Measurements from ENCODE around the gene MDN1.
A peak's percentile ranks its signal among the peaks of the same experiment; 100 is the strongest.

DNA sequence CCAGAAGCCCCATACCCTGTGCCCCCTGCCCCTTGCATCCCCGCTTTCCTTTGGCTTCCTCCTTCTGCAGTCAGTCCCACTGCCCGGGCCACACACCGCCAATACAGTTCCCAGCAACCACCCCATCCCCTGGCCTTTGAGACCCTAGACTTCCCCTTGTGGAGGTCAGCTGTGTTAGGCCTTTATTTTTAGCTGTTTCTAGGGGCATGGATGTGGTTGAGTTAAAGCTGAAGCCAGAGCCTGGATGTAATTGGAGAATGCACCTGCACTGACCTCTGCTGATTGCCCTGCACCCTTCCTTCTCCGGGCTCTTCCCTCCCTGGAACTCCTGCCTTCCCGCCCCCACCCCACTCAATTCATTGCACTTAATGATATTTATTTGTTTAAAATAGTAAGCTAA is 214.9 kb downstream of the MDN1 start:
- TF ChIP-seq CTCF (IDR thresholded peaks at IDR 0.05; ENCODE audit: control extremely low read depth in 1 of 3, insufficient read depth in 1 of 3, low read depth in 1 of 3, low read length in 3 of 3) (peak; percentile 23 to 39 (median 29)), ZNF274 (IDR thresholded peaks at IDR 0.05; ENCODE audit: borderline replicate concordance, extremely low read depth, low read length) (no peak), POLR2A (IDR thresholded peaks at IDR 0.05; ENCODE audit: control extremely low read depth in 1 of 2, low read depth in 2 of 2, low read length in 2 of 2) (no peak), HDAC6 (IDR thresholded peaks at IDR 0.05; ENCODE audit: low read depth, low read length) (no peak), JUND (IDR thresholded peaks at IDR 0.05; ENCODE audit: low read length) (no peak), EP300 (IDR thresholded peaks at IDR 0.05; ENCODE audit: borderline replicate concordance in 1 of 2, low read depth in 2 of 2, low read length in 2 of 2) (no peak), CREB1 (IDR thresholded peaks at IDR 0.05) (no peak), SP2 (IDR thresholded peaks at IDR 0.05; ENCODE audit: low read length) (no peak), BACH1 (IDR thresholded peaks at IDR 0.05; ENCODE audit: low read length) (no peak), EZH2 (IDR thresholded peaks at IDR 0.05; ENCODE audit: low read depth, low read length, severe bottlenecking) (no peak), HDAC2 (IDR thresholded peaks at IDR 0.05; ENCODE audit: borderline replicate concordance in 1 of 2, low read depth in 2 of 2, low read length in 2 of 2) (no peak)
- TF ChIP-seq, protein P1, sequence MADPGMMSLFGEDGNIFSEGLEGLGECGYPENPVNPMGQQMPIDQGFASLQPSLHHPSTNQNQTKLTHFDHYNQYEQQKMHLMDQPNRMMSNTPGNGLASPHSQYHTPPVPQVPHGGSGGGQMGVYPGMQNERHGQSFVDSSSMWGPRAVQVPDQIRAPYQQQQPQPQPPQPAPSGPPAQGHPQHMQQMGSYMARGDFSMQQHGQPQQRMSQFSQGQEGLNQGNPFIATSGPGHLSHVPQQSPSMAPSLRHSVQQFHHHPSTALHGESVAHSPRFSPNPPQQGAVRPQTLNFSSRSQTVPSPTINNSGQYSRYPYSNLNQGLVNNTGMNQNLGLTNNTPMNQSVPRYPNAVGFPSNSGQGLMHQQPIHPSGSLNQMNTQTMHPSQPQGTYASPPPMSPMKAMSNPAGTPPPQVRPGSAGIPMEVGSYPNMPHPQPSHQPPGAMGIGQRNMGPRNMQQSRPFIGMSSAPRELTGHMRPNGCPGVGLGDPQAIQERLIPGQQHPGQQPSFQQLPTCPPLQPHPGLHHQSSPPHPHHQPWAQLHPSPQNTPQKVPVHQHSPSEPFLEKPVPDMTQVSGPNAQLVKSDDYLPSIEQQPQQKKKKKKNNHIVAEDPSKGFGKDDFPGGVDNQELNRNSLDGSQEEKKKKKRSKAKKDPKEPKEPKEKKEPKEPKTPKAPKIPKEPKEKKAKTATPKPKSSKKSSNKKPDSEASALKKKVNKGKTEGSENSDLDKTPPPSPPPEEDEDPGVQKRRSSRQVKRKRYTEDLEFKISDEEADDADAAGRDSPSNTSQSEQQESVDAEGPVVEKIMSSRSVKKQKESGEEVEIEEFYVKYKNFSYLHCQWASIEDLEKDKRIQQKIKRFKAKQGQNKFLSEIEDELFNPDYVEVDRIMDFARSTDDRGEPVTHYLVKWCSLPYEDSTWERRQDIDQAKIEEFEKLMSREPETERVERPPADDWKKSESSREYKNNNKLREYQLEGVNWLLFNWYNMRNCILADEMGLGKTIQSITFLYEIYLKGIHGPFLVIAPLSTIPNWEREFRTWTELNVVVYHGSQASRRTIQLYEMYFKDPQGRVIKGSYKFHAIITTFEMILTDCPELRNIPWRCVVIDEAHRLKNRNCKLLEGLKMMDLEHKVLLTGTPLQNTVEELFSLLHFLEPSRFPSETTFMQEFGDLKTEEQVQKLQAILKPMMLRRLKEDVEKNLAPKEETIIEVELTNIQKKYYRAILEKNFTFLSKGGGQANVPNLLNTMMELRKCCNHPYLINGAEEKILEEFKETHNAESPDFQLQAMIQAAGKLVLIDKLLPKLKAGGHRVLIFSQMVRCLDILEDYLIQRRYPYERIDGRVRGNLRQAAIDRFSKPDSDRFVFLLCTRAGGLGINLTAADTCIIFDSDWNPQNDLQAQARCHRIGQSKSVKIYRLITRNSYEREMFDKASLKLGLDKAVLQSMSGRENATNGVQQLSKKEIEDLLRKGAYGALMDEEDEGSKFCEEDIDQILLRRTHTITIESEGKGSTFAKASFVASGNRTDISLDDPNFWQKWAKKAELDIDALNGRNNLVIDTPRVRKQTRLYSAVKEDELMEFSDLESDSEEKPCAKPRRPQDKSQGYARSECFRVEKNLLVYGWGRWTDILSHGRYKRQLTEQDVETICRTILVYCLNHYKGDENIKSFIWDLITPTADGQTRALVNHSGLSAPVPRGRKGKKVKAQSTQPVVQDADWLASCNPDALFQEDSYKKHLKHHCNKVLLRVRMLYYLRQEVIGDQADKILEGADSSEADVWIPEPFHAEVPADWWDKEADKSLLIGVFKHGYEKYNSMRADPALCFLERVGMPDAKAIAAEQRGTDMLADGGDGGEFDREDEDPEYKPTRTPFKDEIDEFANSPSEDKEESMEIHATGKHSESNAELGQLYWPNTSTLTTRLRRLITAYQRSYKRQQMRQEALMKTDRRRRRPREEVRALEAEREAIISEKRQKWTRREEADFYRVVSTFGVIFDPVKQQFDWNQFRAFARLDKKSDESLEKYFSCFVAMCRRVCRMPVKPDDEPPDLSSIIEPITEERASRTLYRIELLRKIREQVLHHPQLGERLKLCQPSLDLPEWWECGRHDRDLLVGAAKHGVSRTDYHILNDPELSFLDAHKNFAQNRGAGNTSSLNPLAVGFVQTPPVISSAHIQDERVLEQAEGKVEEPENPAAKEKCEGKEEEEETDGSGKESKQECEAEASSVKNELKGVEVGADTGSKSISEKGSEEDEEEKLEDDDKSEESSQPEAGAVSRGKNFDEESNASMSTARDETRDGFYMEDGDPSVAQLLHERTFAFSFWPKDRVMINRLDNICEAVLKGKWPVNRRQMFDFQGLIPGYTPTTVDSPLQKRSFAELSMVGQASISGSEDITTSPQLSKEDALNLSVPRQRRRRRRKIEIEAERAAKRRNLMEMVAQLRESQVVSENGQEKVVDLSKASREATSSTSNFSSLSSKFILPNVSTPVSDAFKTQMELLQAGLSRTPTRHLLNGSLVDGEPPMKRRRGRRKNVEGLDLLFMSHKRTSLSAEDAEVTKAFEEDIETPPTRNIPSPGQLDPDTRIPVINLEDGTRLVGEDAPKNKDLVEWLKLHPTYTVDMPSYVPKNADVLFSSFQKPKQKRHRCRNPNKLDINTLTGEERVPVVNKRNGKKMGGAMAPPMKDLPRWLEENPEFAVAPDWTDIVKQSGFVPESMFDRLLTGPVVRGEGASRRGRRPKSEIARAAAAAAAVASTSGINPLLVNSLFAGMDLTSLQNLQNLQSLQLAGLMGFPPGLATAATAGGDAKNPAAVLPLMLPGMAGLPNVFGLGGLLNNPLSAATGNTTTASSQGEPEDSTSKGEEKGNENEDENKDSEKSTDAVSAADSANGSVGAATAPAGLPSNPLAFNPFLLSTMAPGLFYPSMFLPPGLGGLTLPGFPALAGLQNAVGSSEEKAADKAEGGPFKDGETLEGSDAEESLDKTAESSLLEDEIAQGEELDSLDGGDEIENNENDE (IDR thresholded peaks at IDR 0.05; ENCODE audit: insufficient replicate concordance, low read length), result no peak
